ENCODE data around the gene RAD50.

DNA sequence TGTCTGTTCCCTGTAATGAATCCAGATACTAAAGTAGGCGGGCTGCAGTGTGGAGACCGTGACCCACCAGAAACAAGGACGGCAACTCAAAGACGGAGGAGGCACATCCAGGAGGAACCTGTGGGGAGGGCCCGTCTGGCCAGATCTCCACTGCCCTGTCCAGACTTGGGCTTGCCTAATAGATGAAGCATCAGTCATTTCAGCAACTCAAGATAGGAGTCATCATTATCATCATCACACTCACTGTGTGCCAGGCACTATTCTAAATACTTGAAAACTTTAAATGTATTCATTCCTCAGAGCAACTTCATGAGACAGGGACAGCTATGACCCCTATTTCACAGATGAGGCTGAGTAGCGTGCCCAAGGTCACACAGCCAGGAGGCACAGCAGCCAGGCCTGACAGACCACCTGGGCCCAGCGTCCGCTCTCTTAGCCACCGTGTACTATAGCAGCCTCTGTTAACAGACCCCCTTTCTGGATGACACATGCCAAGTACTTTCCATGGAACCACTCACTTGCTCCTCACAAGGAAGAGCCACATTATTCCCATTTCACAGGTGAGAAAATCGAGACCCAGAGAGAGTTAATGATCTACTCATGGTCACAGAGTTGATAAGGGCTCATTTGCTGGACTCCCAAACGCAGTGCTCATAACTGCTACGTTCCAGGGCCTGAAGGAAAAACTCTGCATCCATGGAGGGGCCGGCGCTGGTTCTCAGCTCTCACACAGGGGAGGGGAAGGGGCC lies 112.1 kb downstream of the RAD50 start:
- TF ChIP-seq, protein P1, sequence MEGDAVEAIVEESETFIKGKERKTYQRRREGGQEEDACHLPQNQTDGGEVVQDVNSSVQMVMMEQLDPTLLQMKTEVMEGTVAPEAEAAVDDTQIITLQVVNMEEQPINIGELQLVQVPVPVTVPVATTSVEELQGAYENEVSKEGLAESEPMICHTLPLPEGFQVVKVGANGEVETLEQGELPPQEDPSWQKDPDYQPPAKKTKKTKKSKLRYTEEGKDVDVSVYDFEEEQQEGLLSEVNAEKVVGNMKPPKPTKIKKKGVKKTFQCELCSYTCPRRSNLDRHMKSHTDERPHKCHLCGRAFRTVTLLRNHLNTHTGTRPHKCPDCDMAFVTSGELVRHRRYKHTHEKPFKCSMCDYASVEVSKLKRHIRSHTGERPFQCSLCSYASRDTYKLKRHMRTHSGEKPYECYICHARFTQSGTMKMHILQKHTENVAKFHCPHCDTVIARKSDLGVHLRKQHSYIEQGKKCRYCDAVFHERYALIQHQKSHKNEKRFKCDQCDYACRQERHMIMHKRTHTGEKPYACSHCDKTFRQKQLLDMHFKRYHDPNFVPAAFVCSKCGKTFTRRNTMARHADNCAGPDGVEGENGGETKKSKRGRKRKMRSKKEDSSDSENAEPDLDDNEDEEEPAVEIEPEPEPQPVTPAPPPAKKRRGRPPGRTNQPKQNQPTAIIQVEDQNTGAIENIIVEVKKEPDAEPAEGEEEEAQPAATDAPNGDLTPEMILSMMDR (IDR thresholded peaks at IDR 0.05), result no peak
- TF ChIP-seq POLR2A (IDR thresholded peaks at IDR 0.05), result no peak
